Fibroblast of lung (primary cell): Measurements from ENCODE around the gene TPCN2.

Experiments used
- EZH2 ChIP-seq: IDR thresholded peaks from 2 replicates; pipeline ENCODE4 v1.5.1; 2012; ENCODE audit warnings: low read length, control low read depth, mild to moderate bottlenecking; ENCODE audit errors: missing control alignments
- TF ChIP-seq, protein P1 (sequence below), 2 donors: IDR thresholded peaks in 1 of 2; conservative IDR thresholded peaks in 1 of 2; 1 replicate in 1 of 2; 2 replicates in 1 of 2; pipeline ENCODE4 v1.5.1; 2011 to 2012; ENCODE audit warnings: low read length in 2 of 2, control low read depth in 1 of 2, inconsistent platforms in 1 of 2, low read depth in 1 of 2, mild to moderate bottlenecking in 1 of 2

DNA sequence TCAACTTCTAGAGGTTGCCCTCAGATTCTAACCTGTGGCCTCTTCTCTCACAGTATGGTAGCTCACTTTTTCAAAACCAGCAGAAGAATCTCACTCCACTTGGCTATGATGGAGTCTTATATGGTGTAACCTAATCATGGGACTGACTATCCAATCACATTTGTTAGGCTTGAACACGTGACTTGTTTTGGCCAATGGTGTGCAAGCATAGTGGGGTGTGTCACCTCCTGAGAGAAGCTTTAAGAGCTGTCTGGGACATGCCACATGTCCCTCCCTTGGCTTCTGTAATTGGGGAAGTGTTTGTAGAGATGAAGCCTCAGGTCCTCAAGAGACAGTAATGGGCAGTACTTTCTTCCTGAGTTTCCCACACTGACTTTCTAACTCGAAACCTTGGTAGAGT, 94.2 kb downstream of the TPCN2 start:
- TF ChIP-seq, protein P1, sequence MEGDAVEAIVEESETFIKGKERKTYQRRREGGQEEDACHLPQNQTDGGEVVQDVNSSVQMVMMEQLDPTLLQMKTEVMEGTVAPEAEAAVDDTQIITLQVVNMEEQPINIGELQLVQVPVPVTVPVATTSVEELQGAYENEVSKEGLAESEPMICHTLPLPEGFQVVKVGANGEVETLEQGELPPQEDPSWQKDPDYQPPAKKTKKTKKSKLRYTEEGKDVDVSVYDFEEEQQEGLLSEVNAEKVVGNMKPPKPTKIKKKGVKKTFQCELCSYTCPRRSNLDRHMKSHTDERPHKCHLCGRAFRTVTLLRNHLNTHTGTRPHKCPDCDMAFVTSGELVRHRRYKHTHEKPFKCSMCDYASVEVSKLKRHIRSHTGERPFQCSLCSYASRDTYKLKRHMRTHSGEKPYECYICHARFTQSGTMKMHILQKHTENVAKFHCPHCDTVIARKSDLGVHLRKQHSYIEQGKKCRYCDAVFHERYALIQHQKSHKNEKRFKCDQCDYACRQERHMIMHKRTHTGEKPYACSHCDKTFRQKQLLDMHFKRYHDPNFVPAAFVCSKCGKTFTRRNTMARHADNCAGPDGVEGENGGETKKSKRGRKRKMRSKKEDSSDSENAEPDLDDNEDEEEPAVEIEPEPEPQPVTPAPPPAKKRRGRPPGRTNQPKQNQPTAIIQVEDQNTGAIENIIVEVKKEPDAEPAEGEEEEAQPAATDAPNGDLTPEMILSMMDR (conservative IDR thresholded peaks at IDR 0.05 in 1 of 2, IDR thresholded peaks at IDR 0.05 in 1 of 2; ENCODE audit: low read depth in 1 of 2, low read length in 2 of 2) = no peak
- TF ChIP-seq EZH2 = no peak
